ENCODE data around the gene PPM1L.

The PPM1L gene

DNA sequence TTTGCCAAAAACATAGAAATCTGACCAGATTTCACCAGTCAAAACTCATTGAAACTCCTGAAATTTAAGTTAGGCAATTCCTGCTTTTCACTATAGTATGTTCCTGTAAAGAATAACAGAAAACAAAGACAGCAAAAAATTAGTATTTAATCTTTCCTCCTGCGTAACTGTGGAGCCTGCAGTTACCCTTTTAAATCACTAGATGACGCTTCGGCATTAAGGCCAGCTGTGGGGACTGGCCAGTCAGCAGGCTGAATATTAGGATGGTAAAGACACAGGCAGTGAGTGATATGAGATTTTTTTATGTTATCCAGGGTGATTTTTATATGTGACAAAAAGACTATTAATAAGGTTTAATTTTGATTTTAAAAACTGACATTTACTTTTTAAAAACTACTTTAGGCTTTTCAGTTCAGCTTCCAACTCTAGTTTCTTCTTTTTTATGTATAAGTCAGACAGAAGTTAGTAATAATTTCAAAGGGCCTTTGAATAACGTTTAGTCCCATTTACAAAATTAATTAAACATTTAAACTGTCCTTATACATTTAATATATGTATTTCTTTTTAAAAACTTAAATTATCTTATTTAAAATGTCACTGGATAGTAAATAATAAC, 165.1 kb downstream of the PPM1L start:
- peak; percentile 98 for ATAC-seq
- TF ChIP-seq OSR1 (CRISPR knock-in tag; IDR thresholded peaks at IDR 0.05), result no peak
- TF ChIP-seq, protein P1, sequence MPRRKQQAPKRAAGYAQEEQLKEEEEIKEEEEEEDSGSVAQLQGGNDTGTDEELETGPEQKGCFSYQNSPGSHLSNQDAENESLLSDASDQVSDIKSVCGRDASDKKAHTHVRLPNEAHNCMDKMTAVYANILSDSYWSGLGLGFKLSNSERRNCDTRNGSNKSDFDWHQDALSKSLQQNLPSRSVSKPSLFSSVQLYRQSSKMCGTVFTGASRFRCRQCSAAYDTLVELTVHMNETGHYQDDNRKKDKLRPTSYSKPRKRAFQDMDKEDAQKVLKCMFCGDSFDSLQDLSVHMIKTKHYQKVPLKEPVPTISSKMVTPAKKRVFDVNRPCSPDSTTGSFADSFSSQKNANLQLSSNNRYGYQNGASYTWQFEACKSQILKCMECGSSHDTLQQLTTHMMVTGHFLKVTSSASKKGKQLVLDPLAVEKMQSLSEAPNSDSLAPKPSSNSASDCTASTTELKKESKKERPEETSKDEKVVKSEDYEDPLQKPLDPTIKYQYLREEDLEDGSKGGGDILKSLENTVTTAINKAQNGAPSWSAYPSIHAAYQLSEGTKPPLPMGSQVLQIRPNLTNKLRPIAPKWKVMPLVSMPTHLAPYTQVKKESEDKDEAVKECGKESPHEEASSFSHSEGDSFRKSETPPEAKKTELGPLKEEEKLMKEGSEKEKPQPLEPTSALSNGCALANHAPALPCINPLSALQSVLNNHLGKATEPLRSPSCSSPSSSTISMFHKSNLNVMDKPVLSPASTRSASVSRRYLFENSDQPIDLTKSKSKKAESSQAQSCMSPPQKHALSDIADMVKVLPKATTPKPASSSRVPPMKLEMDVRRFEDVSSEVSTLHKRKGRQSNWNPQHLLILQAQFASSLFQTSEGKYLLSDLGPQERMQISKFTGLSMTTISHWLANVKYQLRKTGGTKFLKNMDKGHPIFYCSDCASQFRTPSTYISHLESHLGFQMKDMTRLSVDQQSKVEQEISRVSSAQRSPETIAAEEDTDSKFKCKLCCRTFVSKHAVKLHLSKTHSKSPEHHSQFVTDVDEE (CRISPR knock-in tag; IDR thresholded peaks at IDR 0.05), result no peak
- TF ChIP-seq, protein P2, sequence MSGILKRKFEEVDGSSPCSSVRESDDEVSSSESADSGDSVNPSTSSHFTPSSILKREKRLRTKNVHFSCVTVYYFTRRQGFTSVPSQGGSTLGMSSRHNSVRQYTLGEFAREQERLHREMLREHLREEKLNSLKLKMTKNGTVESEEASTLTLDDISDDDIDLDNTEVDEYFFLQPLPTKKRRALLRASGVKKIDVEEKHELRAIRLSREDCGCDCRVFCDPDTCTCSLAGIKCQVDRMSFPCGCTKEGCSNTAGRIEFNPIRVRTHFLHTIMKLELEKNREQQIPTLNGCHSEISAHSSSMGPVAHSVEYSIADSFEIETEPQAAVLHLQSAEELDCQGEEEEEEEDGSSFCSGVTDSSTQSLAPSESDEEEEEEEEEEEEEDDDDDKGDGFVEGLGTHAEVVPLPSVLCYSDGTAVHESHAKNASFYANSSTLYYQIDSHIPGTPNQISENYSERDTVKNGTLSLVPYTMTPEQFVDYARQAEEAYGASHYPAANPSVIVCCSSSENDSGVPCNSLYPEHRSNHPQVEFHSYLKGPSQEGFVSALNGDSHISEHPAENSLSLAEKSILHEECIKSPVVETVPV (CRISPR knock-in tag; IDR thresholded peaks at IDR 0.05), result no peak
- TF ChIP-seq, protein P3, sequence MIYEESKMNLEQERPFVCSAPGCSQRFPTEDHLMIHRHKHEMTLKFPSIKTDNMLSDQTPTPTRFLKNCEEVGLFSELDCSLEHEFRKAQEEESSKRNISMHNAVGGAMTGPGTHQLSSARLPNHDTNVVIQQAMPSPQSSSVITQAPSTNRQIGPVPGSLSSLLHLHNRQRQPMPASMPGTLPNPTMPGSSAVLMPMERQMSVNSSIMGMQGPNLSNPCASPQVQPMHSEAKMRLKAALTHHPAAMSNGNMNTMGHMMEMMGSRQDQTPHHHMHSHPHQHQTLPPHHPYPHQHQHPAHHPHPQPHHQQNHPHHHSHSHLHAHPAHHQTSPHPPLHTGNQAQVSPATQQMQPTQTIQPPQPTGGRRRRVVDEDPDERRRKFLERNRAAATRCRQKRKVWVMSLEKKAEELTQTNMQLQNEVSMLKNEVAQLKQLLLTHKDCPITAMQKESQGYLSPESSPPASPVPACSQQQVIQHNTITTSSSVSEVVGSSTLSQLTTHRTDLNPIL (CRISPR knock-in tag; IDR thresholded peaks at IDR 0.05; ENCODE audit: low read depth), result no peak
- no peak for TF ChIP-seq TOX (CRISPR knock-in tag; IDR thresholded peaks at IDR 0.05; ENCODE audit: borderline replicate concordance)
- TF ChIP-seq ESRRG (CRISPR knock-in tag; IDR thresholded peaks at IDR 0.05), result no peak
- TF ChIP-seq ZC3H10 (CRISPR knock-in tag; IDR thresholded peaks at IDR 0.05), result no peak
- no peak for TF ChIP-seq RARB (CRISPR knock-in tag; IDR thresholded peaks at IDR 0.05)

DNA sequence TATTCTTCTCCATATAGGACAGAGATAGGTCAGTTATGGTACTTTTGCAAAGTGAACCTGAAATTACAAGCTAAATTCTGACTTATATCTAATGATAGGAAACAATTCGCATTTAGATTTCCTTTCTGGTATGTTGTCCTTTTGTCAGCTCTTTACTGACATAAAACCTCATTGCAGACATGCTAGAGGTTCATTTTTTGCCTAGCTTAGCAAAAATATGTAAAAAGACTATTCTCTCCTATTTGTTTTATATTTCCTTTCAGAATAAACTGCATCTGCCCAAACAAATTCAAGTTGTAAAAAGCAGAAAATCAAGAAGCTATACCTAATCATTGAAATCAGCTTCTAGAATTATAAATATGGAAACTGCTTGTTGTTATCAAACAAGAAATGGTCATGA, 168.7 kb downstream of the PPM1L start:
- no peak for ATAC-seq
- TF ChIP-seq PPARA (CRISPR knock-in tag; IDR thresholded peaks at IDR 0.05; ENCODE audit: borderline replicate concordance), result no peak
- no peak for TF ChIP-seq ARNTL (CRISPR knock-in tag; IDR thresholded peaks at IDR 0.05; ENCODE audit: borderline replicate concordance, low read depth)
- TF ChIP-seq OSR1 (CRISPR knock-in tag; IDR thresholded peaks at IDR 0.05), result no peak
- no peak for TF ChIP-seq CSDC2 (CRISPR knock-in tag; IDR thresholded peaks at IDR 0.05)
- TF ChIP-seq, protein P4, sequence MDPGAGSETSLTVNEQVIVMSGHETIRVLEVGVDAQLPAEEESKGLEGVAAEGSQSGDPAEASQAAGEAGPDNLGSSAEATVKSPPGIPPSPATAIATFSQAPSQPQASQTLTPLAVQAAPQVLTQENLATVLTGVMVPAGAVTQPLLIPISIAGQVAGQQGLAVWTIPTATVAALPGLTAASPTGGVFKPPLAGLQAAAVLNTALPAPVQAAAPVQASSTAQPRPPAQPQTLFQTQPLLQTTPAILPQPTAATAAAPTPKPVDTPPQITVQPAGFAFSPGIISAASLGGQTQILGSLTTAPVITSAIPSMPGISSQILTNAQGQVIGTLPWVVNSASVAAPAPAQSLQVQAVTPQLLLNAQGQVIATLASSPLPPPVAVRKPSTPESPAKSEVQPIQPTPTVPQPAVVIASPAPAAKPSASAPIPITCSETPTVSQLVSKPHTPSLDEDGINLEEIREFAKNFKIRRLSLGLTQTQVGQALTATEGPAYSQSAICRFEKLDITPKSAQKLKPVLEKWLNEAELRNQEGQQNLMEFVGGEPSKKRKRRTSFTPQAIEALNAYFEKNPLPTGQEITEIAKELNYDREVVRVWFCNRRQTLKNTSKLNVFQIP (CRISPR knock-in tag; IDR thresholded peaks at IDR 0.05; ENCODE audit: borderline replicate concordance, low read depth), result no peak
- TF ChIP-seq ZNF70 (CRISPR knock-in tag; IDR thresholded peaks at IDR 0.05), result no peak
- TF ChIP-seq RARB (CRISPR knock-in tag; IDR thresholded peaks at IDR 0.05), result no peak
- TF ChIP-seq BACH2 (CRISPR knock-in tag; IDR thresholded peaks at IDR 0.05; ENCODE audit: borderline replicate concordance), result no peak
- TF ChIP-seq ZNF8 (CRISPR knock-in tag; IDR thresholded peaks at IDR 0.05), result no peak
- TF ChIP-seq ISL1 (CRISPR knock-in tag; IDR thresholded peaks at IDR 0.05), result no peak

DNA sequence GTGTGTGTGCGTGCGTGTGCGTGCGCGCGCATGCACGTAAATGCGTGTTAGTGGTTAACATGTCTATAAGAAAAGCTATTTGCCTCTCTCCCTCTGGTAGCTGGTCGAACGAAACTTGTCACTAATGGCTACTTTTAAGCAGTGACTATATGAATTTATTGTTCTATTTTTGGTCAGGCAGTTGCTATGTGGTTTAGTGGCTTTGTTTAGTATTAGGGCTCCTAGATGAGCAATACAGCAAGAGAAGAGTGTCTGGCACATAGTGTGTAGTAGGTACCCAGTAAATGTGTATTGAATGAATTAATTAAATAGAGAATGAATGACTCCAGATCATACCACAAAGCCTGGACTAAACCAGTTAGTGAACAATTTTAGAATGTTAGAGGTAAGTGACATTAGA, 171.6 kb downstream of the PPM1L start:
- TF ChIP-seq ZFP30 (CRISPR knock-in tag; IDR thresholded peaks at IDR 0.05), result no peak
- TF ChIP-seq ZNF8 (CRISPR knock-in tag; IDR thresholded peaks at IDR 0.05), result no peak
- no peak for TF ChIP-seq CSDC2 (CRISPR knock-in tag; IDR thresholded peaks at IDR 0.05)
- TF ChIP-seq, protein P3 (CRISPR knock-in tag; IDR thresholded peaks at IDR 0.05; ENCODE audit: low read depth), result no peak
- TF ChIP-seq, protein P2 (CRISPR knock-in tag; IDR thresholded peaks at IDR 0.05), result no peak
- no peak for TF ChIP-seq OSR1 (CRISPR knock-in tag; IDR thresholded peaks at IDR 0.05)
- TF ChIP-seq BACH2 (CRISPR knock-in tag; IDR thresholded peaks at IDR 0.05; ENCODE audit: borderline replicate concordance), result no peak
- TF ChIP-seq TCF4 (CRISPR knock-in tag; IDR thresholded peaks at IDR 0.05; ENCODE audit: borderline replicate concordance), result no peak
- TF ChIP-seq, protein P5, sequence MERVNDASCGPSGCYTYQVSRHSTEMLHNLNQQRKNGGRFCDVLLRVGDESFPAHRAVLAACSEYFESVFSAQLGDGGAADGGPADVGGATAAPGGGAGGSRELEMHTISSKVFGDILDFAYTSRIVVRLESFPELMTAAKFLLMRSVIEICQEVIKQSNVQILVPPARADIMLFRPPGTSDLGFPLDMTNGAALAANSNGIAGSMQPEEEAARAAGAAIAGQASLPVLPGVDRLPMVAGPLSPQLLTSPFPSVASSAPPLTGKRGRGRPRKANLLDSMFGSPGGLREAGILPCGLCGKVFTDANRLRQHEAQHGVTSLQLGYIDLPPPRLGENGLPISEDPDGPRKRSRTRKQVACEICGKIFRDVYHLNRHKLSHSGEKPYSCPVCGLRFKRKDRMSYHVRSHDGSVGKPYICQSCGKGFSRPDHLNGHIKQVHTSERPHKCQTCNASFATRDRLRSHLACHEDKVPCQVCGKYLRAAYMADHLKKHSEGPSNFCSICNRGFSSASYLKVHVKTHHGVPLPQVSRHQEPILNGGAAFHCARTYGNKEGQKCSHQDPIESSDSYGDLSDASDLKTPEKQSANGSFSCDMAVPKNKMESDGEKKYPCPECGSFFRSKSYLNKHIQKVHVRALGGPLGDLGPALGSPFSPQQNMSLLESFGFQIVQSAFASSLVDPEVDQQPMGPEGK (CRISPR knock-in tag; IDR thresholded peaks at IDR 0.05; ENCODE audit: borderline replicate concordance), result no peak
- TF ChIP-seq ZC3H10 (CRISPR knock-in tag; IDR thresholded peaks at IDR 0.05), result no peak
- TF ChIP-seq GLIS3 (CRISPR knock-in tag; IDR thresholded peaks at IDR 0.05), result no peak
- TF ChIP-seq ISL1 (CRISPR knock-in tag; IDR thresholded peaks at IDR 0.05), result no peak
- TF ChIP-seq ESRRG (CRISPR knock-in tag; IDR thresholded peaks at IDR 0.05), result no peak
- no peak for TF ChIP-seq PPARA (CRISPR knock-in tag; IDR thresholded peaks at IDR 0.05; ENCODE audit: borderline replicate concordance)
- no peak for ATAC-seq

All from SK-N-SH treated with all-trans-retinoic acid at 6 μM for 48 hours (cell line).